Mesenteric fat pad (tissue), 1 donor: ENCODE measurements around the gene SLC26A11. TPM values are rescaled to one million over a fixed set of nuclear protein-coding genes. Genes with fewer than 3 reads are reported as not detected.

Source experiments
- DNase-seq: peaks from one replicate; pipeline ENCODE4 v3.0.0-alpha.2; 2020; ENCODE audit warnings: low spot score
- long read RNA-seq: library from polyadenylated mRNA; unstranded; transcript quantifications from one replicate; pipeline ENCODE4 v2.0.0, GENCODE V29; 2020
- total RNA-seq: library from RNA; stranded (reverse); fragmentation: NEBNext Ultra II Directional; extraction: Animal tissue kit (Norgen Biotek cat#: 25700); gene quantifications from one replicate; pipeline ENCODE4 v1.2.1, GENCODE V29; 2021
- donor health status: DM: yes; HTN: yes; CAD: no.

The SLC26A11 gene
- 13.2 TPM for total RNA-seq
- long read RNA-seq, transcript SLC26A11-212 (17 exons, 1,862 nt), result major isoform, 8 of 49 reads
- long read RNA-seq, partial matches to known transcripts, result 23 of 49 reads
- long read RNA-seq, other reads (novel, unspliced or antisense), result 14 of 49 reads

DNA sequence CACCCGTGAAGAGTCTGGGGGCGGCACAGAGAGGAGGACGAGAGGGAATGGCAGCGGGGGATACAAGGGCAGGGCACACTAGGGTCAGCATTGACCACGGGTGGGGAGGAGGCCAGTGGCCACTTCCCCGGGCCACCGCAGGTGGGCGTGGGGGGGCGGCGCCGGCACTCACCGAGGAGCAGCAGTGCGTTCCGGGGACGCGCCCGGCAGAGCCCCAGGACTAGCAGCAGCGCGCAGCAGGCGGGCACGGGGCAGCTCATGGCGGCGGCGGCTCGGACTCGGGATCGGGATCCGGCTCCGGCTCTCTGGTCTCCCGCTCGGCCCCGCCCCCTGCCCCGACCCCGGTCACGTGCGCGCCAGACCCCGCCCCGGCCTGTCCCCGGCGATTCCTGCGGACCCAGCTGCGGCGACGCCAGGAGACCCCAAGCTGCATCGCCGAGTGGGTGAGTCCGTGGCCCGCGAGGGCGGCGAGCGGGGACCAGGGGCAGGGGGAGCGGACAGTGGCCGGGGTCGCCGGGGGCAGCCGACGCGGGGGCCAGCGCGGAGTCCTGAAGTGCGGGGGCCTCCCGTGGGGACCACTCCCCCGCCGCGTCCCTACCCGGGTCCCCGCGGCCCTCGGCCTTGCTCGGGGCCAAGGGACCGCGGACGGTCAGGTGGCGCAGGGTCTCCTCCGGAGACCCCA lies at the start of gene SLC26A11, which contains the start of gene SGSH:
Gene SLC26A11, plus strand, starts transcription at position 374 of the 682 bp plus-strand sequence. CDS start 1,134 bp downstream, outside the sequence.
Gene SGSH, minus strand, starts transcription at position 280 of the 682 bp plus-strand sequence. Its CDS starts 20 bp downstream, at position 260.
- peak; percentile 93 for DNase-seq

DNA sequence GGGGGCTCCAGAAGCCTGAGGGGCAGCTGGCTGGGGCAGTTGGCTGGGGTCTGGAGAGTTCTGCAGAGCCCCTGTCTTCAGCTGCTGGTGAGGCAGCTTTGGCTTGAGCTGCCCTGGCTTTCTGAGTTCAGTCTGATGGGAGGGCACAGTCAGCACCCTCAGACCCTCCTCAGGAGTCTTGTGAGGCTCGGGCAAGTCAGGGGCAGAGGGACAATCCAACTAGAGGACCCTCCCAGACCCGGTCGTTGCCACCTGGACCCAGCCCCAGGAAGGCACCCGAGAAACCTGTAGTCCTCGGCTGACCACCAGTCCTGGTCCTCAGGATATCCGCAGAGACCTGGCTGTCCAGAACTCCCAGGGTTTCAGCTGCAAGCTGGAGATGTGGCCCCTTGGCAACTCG lies 48.5 kb upstream of the SLC26A11 start:
- DNase-seq, result no peak

DNA sequence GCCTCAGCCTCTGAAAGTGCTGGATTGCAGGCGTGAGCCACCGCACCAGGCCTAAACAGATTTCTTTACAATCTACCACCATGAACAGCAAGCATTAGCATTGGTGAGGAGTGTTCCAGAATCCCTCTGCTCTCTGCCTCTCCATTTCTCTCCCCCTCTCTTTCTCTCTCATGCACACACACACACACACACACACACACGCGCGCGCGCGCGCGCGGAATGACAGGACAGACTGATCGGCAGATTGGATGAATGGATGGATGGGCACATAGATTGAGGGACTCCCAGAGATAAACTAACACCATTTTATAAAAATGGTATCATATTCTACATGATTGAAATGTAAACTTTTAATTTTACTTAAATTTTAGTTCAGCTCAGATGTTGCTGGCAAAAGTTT lies 47.1 kb upstream of the SLC26A11 start:
- no peak for DNase-seq

DNA sequence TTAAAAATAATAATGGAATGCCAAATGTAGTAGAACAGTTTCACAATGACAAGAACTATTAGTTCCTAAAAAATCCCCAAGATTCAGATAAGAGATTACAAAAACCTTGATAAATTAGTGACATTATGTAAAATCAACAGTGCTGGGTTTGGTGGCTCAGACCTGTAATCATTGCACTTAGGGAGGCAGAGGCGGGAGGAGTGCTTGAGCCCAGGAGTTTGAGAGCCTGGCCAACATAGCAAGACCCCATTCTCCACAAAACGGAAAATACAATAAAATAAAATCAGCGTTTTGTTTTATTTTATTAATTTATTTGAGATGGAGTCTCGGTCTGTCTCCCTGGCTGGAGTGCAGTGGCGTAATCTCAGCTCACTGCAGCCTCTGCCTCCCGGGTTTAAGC lies 46.3 kb upstream of the SLC26A11 start:
- DNase-seq, result no peak

DNA sequence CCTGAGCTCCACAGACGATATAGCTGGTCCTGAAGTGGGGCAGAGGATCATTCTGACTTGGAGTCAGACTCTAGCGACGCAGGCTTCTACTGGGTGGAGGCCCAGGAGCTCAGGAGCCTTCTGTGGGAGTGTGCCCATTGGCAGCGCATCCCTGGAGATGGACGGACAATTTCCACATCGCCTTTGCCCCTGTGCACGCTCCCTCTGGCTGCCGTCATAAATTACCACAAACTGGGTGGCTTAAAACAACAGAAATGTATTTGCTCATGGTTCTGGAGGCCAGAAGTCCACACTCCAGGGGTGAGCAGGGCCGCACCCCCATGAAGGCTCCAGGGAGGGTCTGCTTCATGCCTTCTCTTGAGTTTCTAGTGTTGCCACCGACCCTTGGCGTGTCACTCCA lies 43.5 kb upstream of the SLC26A11 start:
- no peak for DNase-seq

DNA sequence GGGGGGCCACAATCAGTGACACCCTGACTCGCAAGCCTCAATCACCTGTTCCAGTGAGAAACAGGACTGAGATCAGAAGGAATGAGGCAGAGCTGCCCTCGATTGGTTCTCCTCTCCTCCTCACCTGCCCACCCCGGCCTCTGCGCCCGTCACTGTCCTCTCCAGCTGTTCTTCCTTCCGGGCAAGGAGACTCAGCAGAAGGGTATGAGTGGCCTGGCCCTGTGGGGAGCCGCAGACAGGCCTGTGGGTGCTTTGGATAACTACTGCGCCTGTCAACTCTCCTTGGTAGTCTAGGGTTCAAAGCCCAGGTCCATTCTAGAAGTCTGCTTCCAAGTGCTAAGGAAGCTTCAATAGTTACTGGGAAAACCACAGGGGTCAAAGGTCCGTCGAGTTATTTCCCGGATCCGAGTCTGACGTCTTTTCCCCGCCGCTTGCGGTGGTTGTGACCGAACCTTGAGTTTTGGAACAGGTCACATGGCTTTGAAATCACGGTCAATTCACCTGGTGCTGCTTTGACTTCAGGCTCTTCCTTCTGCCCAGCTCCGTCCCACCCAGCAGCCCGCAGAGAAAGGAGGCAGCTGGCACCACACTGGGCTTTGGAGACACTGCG lies 42.1 kb upstream of the SLC26A11 start:
- no peak for DNase-seq

DNA sequence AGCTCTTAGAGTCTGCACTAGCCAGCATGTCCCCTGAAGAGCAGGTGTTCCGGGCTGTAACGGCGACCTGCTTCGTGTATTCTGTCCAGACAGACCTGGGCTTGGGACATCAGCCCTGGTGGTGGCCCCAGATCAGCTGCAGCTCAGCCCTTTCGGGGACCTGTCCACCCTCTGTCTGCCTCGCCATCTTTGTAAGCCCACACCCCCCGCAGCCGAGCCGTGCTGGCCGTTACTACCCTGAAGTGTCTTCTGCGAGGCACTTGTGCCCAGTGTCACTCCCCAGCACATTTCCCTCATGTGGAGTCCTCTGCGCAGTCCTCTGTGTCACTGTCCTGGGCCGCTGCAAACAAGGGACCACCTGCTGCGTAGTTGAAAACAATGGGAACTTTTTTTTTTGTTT lies 40.0 kb upstream of the SLC26A11 start:
- DNase-seq, result no peak

DNA sequence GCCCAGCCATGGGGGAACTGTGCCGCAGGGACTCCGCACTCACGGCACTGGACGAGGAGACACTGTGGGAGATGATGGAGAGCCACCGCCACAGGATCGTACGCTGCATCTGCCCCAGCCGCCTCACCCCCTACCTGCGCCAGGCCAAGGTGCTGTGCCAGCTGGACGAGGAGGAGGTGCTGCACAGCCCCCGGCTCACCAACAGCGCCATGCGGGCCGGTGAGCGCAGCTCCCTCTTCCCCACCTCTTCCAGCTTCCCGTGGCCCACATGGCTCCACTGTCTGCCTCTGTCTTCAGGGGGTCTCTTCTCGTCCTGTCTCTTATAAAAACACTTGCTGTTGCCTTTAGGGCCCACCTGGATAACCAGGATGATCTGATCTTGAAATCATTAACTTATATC lies 38.8 kb upstream of the SLC26A11 start:
- DNase-seq, result no peak

DNA sequence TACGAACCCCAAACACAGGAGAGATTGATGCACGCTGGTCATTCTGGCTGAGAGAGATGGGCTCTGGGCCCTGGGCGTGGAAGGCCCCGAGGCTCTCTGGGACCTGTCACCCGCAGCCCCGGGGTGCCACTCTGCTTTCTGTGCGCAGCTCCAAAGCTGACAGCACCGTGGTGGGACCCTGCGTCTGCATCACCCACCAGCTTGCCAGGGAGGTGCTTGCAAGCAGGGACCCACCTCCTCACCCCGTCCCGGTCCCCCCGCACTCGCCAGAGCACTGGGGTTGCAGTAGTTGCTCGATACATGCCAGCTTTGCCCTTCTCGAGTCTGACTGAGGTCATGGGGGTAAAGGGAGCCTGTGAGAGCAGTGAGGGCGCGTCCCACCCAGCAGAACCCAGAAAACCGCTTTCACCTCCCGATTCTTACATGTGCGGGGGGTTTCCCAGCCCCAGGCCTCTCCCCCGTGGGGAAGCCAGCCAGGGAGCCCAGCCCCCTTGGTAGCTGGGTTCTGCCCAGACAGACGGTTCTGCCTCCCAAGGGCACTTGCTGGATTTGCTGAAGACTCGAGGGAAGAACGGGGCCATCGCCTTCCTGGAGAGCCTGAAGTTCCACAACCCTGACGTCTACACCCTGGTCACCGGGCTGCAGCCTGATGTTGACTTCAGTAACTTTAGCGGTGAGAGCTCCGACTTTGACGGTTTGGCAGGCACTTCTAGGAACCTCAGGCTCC lies 37.9 kb upstream of the SLC26A11 start:
- DNase-seq, result no peak

DNA sequence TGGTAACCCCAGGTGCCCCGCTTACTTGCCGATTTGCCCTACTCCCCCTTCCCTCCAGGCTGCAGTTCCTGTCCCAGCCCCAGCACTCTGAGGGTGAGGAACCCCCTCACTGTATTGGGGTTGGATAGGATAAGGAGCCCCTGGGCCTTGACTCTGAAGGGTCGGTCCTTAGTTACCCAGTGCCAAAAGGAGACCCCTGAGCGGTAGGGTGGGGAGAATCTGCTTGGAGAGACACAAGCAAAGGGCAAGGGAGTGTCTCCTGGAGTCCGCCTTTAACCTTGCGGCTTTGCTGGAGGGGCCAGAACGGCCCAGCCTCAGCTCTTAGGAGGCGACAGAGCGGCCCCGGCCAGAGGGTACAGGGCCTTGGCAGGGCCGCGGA lies 37.4 kb upstream of the SLC26A11 start:
- no peak for DNase-seq

DNA sequence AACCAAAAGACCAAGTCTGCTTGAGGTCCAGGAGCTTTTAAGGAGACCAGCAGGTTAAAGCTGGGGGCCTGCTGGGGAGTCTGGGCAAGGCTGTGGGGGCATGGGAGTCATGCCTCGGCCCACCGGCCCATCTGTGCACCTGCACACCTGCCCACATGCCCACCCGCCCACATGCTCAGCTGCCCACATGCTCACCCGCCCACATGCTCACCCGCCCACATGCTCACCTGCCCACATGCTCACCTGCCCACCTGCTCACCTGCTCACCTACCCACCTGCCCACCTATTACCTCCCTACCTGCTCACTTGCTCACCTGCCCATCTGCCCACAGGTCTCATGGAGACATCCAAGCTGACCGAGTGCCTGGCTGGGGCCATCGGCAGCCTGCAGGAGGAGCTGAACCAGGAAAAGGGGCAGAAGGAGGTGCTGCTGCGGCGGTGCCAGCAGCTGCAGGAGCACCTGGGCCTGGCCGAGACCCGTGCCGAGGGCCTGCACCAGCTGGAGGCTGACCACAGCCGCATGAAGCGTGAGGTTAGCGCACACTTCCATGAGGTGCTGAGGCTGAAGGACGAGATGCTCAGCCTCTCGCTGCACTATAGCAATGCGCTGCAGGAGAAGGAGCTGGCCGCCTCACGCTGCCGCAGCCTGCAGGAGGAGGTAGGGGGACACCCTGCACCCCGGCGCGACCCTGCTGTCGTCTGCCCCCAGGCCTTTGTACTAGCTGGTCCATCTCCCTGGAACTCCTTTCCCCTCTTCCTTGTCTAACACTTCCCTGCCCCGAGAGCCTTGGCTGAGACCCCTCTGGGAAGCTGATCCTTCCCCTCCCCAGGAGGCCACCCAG lies 36.4 kb upstream of the SLC26A11 start:
- DNase-seq, result no peak

DNA sequence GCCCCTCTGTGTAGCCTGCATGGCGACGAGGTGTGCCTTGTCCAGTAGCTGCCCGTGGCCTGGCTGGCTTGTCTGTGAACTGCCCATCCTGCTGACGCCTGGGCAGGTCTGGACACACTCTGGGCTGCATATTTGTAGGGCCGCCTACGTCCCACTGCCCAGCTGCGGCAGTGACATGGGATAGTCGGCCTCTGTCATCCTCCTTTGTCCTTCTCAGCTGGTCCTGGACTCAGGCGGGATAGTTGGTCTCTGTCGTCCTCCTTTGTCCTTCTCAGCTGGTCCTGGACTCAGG lies 35.9 kb upstream of the SLC26A11 start:
- no peak for DNase-seq

DNA sequence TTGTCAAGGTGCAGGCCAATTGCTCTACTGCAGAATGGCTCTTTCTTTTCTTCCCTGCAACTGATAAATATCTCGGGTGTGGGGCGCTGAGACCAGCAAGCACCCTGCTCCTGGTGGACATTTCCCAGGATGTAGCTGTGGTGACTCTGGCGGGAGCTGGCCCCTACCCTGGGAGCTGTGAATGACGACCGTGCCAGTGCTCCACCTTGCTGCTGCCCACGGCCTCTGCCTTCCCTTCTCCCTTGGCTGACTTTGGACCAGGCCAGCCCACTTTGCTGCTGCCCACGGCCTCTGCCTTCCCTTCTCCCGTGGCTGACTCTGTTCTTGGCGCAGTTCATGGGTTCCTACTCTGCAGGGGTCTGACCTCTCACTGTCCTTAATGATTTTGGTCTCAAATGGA lies 34.3 kb upstream of the SLC26A11 start:
- DNase-seq, result no peak

DNA sequence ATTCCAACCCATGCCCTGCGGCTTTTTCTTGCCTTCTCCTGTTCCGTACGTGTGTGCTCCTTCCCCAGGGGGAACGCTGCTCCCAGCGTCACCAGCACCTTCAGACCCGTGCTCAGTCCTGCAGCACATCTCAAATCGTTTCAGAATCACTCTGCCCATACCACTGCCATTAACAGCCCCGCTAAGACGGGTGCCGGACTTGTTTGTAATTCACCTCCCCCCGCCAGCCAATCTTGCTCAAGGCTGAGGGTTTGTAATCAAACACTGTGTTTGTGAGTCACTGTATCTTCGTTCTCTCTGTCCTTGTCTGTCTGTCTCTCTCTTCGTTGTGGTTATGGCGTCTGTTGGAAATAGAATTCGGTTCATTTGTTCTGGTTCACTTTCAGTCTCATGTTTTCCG lies 33.1 kb upstream of the SLC26A11 start:
- DNase-seq, result no peak

DNA sequence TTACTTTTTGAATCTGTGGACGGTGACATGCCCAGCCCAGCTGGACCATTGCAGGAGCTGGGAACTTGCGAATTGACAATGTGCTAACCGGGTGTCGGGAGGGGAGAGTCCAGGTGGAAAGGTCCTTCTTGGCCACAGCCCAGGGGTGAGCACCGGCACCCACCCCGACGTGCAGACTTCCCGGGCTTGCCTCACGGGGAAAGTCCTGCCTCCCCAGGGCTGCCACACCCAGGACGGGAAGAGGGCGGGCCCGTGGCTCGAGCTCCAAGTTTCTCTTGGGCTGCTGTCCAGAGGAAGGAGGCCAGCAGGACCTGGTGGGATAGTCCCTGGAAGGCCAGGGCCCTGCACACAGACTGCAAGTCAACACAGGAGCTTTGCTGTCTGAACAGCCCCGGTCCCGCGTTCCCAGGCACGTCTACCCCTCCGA lies 32.7 kb upstream of the SLC26A11 start:
- DNase-seq, result peak; percentile 92

DNA sequence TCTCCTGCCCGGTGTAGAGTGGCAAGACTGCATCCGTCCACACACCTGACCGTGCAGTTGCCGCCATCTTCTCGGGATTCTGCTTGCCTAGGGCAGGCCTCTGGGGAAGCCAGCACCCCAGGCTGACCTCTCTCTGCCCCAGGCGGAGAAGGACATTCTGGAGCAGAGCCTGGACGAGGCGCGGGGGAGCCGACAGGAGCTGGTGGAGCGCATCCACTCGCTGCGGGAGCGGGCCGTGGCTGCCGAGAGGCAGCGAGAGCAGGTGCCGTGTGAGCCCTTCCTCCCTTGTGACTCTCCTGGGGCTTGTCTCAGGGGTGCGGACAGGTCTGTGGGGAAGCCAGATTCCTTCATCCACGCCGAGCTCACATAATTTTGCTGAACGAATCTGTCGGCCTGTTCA lies 30.6 kb upstream of the SLC26A11 start:
- no peak for DNase-seq

DNA sequence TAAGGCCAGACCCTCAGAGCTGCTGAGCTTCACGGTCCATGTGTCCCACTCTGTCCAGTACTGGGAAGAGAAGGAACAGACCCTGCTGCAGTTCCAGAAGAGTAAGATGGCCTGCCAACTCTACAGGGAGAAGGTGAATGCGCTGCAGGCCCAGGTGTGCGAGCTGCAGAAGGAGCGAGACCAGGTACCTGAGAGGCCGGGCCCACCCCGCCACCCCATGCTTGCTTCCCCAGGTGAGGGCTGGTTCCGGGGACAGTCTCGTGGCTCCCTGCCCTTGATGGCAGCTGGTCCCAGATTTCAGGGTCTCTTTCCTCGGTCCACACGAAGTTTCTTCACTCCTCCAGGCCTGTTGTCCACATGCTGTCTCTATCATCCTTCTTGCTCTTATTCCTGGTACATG lies 29.5 kb upstream of the SLC26A11 start:
- no peak for DNase-seq

DNA sequence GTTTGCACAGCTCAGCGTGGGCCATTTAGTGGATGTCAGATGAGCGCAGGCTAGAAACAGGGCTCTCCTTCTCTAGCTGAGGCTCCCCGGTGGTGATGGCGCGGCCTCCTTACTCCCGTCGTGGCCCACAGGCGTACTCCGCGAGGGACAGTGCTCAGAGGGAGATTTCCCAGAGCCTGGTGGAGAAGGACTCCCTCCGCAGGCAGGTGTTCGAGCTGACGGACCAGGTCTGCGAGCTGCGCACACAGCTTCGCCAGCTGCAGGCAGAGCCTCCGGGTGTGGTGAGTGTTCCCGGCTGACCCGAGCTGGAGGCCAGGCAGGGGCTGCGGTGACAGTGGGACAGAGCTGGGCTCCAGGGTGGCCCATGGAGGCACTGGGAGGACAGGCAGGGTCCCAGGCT lies 29.0 kb upstream of the SLC26A11 start:
- no peak for DNase-seq

DNA sequence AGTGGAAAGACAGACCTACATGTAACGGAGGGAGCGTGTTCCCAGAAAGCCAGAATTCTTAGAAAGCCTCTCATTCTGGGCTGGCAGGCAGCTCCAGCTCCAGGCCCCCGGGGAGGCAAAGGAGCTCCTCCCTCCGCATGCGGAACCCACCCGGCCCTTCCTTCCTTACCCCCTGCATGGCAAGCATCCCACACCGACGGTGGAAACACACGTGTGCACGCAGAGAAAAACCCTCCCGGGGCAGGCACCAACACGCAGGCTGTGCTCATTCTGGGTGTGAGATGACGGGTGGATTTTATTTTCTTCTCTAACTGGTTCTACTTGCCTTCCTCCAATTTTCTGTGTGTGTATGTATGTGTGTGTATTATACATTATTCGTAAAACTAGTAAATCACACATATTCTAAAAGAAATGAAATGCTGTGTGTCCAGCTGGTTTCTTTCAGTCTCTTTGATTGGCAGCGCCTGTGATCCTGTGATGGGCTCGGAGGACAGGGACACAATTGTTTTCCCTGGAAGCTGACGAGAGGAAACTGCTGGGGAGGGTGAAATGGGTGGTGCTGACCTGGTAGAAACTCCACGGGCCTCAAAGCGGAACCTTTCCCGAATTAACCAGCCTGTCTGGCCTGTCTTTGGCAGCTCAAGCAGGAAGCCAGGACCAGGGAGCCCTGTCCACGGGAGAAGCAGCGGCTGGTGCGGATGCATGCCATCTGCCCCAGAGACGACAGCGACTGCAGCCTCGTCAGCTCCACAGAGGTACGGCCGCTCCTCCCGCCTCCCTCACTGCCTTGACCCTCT lies 28.2 kb upstream of the SLC26A11 start:
- no peak for DNase-seq

DNA sequence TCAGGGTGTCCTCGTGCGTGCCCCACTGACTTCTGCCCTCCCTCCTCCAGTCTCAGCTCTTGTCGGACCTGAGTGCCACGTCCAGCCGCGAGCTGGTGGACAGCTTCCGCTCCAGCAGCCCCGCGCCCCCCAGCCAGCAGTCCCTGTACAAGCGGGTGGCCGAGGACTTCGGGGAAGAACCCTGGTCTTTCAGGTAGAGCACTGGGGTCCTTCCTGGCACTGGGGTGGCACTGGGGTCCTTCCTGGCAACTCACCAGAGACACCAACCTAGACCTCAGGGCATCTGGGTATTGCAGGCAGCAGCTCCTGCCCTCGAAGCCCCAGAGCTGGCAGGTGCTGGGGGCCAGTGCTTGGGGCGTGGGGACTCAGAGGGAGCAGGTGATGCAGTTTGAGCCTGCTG lies 25.1 kb upstream of the SLC26A11 start:
- DNase-seq, result no peak
